NCI-H2196 treated with DMSO at 0.1 percent for 48 hours (cell line): Measurements from ENCODE around the gene SRPRA.

ENCODE experiments used
- DNase-seq: peaks from one replicate; lab custom pipeline; 2025; ENCODE audit not compliant: unreplicated experiment; lab: John Stamatoyannopoulos, UW

SRPRA gene

GRCh38 chr11:126231725-126232459 is 36.8 kb downstream of the SRPRA start:
- peak; percentile 43 for DNase-seq

GRCh38 chr11:126229858-126230540 is 38.7 kb downstream of the SRPRA start:
- DNase-seq: no peak

GRCh38 chr11:126226334-126227084 is 42.2 kb downstream of the SRPRA start:
- no peak for DNase-seq

GRCh38 chr11:126225295-126225665 is 43.4 kb downstream of the SRPRA start:
- DNase-seq: no peak

- DNase-seq: no peak
These were observed 43.9 kb downstream of the SRPRA start for GRCh38 chr11:126224647-126225294.

GRCh38 chr11:126219547-126219946 is 49.1 kb downstream of the SRPRA start:
- no peak for DNase-seq

GRCh38 chr11:126217491-126217890 is 51.2 kb downstream of the SRPRA start:
- DNase-seq: no peak

GRCh38 chr11:126216526-126217305 is 52.0 kb downstream of the SRPRA start:
- DNase-seq: no peak

GRCh38 chr11:126214841-126215240 is 53.9 kb downstream of the SRPRA start:
- DNase-seq: no peak

- no peak for DNase-seq
These were observed 54.3 kb downstream of the SRPRA start for GRCh38 chr11:126214441-126214840.
